SK-N-SH treated with all-trans-retinoic acid at 6 μM for 48 hours (cell line): ENCODE data around the gene POLR3K.

Source experiments
- ESRRG ChIP-seq: fragments of 250-450 bp; sonication (Bioruptor Pico); IDR thresholded peaks from 2 replicates; pipeline ENCODE4 v1.6.1; 2021; ENCODE audit warnings: mild to moderate bottlenecking
- RARB ChIP-seq: fragments of 250-450 bp; sonication (Bioruptor Pico); IDR thresholded peaks from 2 replicates; pipeline ENCODE4 v1.8.0; 2021; ENCODE audit warnings: mild to moderate bottlenecking, moderate library complexity
- SNAI2 ChIP-seq: fragments of 250-450 bp; sonication (Bioruptor Pico); IDR thresholded peaks from 2 replicates; pipeline ENCODE4 v1.5.0; 2020; ENCODE audit warnings: mild to moderate bottlenecking, moderate library complexity
- TCF4 ChIP-seq: fragments of 250-450 bp; sonication (Bioruptor Pico); IDR thresholded peaks from 2 replicates; pipeline ENCODE4 v1.8.0; 2021; ENCODE audit warnings: mild to moderate bottlenecking, moderate library complexity, borderline replicate concordance
- ZC3H10 ChIP-seq: fragments of 250-450 bp; sonication (Bioruptor Pico); IDR thresholded peaks from 2 replicates; pipeline ENCODE4 v1.5.1; 2021; ENCODE audit warnings: mild to moderate bottlenecking, moderate library complexity
- ZFP3 ChIP-seq: fragments of 250-450 bp; sonication (Bioruptor Pico); IDR thresholded peaks from 2 replicates; pipeline ENCODE4 v1.5.0; 2020; ENCODE audit warnings: mild to moderate bottlenecking, moderate library complexity
- ZFP30 ChIP-seq: fragments of 450-650 bp; formaldehyde crosslinking; IDR thresholded peaks from 2 replicates; pipeline ENCODE4 v1.5.0; 2022; ENCODE audit warnings: mild to moderate bottlenecking, moderate library complexity
- TF ChIP-seq, protein P1 (sequence below): fragments of 250-450 bp; sonication (Bioruptor Pico); IDR thresholded peaks from 2 replicates; pipeline ENCODE4 v1.5.1; 2021; ENCODE audit warnings: mild to moderate bottlenecking, moderate library complexity
- TF ChIP-seq, protein P2 (sequence below): fragments of 250-450 bp; sonication (Bioruptor Pico); IDR thresholded peaks from 2 replicates; pipeline ENCODE4 v1.5.1; 2020; ENCODE audit warnings: low read depth, mild to moderate bottlenecking, moderate library complexity
- TF ChIP-seq, protein P3 (sequence below): fragments of 250-450 bp; sonication (Bioruptor Pico); IDR thresholded peaks from 2 replicates; pipeline ENCODE4 v1.8.0; 2020; ENCODE audit warnings: mild to moderate bottlenecking, moderate library complexity, borderline replicate concordance

DNA sequence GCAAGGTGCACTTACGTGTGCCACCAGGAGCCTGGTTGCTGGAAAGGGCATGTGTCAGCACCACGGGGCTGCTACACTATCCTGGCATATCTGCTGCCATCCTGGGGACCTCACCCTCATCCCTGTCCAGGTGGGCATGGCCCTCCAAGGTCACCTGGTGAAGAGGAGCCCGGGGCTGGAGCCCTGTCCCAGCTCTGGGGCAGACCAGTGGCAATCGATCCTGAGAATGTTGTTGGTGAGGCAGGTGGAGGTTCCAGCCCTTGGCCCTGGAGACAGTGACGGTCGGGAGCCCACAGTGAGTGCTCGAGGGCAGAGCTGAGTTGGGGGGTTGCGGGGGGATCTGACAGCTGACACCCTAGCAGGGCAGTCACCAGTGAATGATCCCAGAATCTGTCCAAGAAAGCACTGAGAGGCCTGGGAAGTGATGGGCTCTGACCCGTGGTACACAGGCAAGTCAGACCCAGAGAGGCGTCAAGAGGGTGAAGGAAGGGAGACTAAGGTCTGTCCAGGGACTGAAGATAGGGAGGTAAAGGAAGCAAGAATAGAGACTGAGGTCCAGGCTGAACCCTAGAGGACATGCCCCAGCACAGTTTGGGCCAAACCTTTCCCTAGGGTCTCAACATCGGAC is 17.6 kb downstream of the POLR3K start:
- TF ChIP-seq ESRRG (CRISPR knock-in tag) (no peak), RARB (no peak), ZFP3 (CRISPR knock-in tag) (no peak), ZFP30 (CRISPR knock-in tag) (no peak), SNAI2 (CRISPR knock-in tag) (no peak), TCF4 (no peak), ZC3H10 (CRISPR knock-in tag) (no peak)
- TF ChIP-seq, protein P1, sequence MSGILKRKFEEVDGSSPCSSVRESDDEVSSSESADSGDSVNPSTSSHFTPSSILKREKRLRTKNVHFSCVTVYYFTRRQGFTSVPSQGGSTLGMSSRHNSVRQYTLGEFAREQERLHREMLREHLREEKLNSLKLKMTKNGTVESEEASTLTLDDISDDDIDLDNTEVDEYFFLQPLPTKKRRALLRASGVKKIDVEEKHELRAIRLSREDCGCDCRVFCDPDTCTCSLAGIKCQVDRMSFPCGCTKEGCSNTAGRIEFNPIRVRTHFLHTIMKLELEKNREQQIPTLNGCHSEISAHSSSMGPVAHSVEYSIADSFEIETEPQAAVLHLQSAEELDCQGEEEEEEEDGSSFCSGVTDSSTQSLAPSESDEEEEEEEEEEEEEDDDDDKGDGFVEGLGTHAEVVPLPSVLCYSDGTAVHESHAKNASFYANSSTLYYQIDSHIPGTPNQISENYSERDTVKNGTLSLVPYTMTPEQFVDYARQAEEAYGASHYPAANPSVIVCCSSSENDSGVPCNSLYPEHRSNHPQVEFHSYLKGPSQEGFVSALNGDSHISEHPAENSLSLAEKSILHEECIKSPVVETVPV (CRISPR knock-in tag) = no peak
- TF ChIP-seq, protein P2, sequence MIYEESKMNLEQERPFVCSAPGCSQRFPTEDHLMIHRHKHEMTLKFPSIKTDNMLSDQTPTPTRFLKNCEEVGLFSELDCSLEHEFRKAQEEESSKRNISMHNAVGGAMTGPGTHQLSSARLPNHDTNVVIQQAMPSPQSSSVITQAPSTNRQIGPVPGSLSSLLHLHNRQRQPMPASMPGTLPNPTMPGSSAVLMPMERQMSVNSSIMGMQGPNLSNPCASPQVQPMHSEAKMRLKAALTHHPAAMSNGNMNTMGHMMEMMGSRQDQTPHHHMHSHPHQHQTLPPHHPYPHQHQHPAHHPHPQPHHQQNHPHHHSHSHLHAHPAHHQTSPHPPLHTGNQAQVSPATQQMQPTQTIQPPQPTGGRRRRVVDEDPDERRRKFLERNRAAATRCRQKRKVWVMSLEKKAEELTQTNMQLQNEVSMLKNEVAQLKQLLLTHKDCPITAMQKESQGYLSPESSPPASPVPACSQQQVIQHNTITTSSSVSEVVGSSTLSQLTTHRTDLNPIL = no peak
- TF ChIP-seq, protein P3, sequence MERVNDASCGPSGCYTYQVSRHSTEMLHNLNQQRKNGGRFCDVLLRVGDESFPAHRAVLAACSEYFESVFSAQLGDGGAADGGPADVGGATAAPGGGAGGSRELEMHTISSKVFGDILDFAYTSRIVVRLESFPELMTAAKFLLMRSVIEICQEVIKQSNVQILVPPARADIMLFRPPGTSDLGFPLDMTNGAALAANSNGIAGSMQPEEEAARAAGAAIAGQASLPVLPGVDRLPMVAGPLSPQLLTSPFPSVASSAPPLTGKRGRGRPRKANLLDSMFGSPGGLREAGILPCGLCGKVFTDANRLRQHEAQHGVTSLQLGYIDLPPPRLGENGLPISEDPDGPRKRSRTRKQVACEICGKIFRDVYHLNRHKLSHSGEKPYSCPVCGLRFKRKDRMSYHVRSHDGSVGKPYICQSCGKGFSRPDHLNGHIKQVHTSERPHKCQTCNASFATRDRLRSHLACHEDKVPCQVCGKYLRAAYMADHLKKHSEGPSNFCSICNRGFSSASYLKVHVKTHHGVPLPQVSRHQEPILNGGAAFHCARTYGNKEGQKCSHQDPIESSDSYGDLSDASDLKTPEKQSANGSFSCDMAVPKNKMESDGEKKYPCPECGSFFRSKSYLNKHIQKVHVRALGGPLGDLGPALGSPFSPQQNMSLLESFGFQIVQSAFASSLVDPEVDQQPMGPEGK (CRISPR knock-in tag) = no peak
